ENCODE results near the gene JAM3.

JAM3 gene

DNA sequence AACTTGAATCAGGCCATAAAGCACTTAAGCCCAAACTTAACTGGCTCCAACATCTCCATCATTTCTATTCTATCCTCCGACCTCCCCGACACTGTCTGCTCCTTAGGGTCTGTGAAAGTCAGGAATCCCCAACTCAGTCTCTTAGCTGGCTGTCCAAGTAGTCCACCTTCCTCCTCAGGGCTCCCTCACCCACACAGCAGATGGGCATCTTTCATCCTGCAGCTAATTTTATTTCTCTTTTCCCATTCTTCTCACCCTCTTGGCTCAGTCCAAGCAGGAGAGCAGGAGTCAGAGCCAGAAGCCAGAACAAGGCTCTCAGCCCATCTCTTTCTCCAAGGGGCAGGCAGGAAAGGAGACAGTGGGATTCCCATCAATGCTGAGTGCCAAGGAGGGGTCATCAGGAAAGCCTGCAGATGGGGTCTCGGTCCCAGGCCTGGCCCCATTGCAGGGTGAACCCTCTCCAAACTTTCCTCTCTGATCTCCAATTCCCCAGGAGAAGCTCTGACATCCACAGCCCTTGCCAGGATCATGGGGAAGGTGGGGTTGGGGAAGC, 40.4 kb upstream of the JAM3 start:
- no peak overlapping the region for H3K4me3 ChIP-seq (ENCODE audit: low read length)
- no peaks in the 10 kb centered on the region for H4K20me1 ChIP-seq (ENCODE audit: control insufficient read depth, insufficient read depth, low read depth, low read length)

DNA sequence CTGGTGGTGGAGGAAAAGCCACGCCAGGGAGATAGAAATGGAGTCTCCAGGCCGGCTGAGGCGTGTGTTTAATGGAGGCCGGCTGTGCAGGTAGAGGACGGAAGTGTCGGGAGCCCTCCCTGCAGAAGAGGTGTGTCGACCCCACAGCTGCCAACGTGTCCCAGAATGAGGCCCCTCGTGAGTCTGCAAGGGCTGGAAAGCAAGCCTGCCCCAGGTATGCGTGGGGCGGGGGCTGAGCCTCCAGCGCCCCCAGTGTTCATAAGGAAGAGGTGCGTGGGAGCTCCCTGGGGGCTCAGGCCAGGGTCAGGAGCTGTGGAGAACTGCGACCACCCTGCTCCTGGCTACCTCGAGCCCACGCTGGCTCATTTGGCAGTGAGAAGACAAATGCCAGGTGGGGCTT, 38.0 kb upstream of the JAM3 start:
- Histone ChIP-seq H3K9me3 (ENCODE audit: control insufficient read depth, insufficient read depth, low read length) (no peaks in the 10 kb centered on the region), H3K79me2 (ENCODE audit: control insufficient read depth, low read length) (no peaks in the 10 kb centered on the region), H3K27ac (ENCODE audit: low read depth, low read length) (no peak overlapping the region), H3K36me3 (ENCODE audit: control insufficient read depth, low read length) (no peaks in the 10 kb centered on the region), H3K4me1 (ENCODE audit: control insufficient read depth, low read length) (no peaks in the 10 kb centered on the region), H3K27me3 (ENCODE audit: control insufficient read depth, low read length) (0 out of 2 replicates have a peak, but pooled peaks cover 2% of the 10 kb centered on the region), H3F3A (ENCODE audit: control insufficient read depth, insufficient read depth) (no peaks in the 10 kb centered on the region), H3K9me2 (replicated peaks; ENCODE audit: control insufficient read depth, low read length) (no peaks in the 10 kb centered on the region), H4K20me1 (ENCODE audit: control insufficient read depth, insufficient read depth, low read depth, low read length) (no peaks in the 10 kb centered on the region), H3K4me3 (ENCODE audit: low read length) (no peak overlapping the region), H3K4me2 (ENCODE audit: low read length) (no peak overlapping the region)
- TF ChIP-seq, protein P1, sequence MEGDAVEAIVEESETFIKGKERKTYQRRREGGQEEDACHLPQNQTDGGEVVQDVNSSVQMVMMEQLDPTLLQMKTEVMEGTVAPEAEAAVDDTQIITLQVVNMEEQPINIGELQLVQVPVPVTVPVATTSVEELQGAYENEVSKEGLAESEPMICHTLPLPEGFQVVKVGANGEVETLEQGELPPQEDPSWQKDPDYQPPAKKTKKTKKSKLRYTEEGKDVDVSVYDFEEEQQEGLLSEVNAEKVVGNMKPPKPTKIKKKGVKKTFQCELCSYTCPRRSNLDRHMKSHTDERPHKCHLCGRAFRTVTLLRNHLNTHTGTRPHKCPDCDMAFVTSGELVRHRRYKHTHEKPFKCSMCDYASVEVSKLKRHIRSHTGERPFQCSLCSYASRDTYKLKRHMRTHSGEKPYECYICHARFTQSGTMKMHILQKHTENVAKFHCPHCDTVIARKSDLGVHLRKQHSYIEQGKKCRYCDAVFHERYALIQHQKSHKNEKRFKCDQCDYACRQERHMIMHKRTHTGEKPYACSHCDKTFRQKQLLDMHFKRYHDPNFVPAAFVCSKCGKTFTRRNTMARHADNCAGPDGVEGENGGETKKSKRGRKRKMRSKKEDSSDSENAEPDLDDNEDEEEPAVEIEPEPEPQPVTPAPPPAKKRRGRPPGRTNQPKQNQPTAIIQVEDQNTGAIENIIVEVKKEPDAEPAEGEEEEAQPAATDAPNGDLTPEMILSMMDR (IDR thresholded peaks at IDR 0.05; ENCODE audit: low read depth, low read length, poor library complexity, severe bottlenecking) = peak; percentile 64
- TF ChIP-seq EZH2phosphoT487 (IDR thresholded peaks at IDR 0.05; ENCODE audit: borderline replicate concordance, low read length) = no peak

More for the DNA sequence above, 40.4 kb upstream of the JAM3 start:
- TF ChIP-seq, protein P1 (IDR thresholded peaks at IDR 0.05; ENCODE audit: low read depth, low read length, poor library complexity, severe bottlenecking) = no peak
- no peak for TF ChIP-seq EZH2phosphoT487 (IDR thresholded peaks at IDR 0.05; ENCODE audit: borderline replicate concordance, low read length)
- Histone ChIP-seq H3F3A (ENCODE audit: control insufficient read depth, insufficient read depth) (no peaks in the 10 kb centered on the region), H3K27ac (ENCODE audit: low read depth, low read length) (no peak overlapping the region), H3K9me2 (replicated peaks; ENCODE audit: control insufficient read depth, low read length) (no peaks in the 10 kb centered on the region), H3K27me3 (ENCODE audit: control insufficient read depth, low read length) (no peaks in the 10 kb centered on the region), H3K79me2 (ENCODE audit: control insufficient read depth, low read length) (no peaks in the 10 kb centered on the region), H3K4me1 (ENCODE audit: control insufficient read depth, low read length) (no peaks in the 10 kb centered on the region), H3K9me3 (ENCODE audit: control insufficient read depth, insufficient read depth, low read length) (no peaks in the 10 kb centered on the region), H3K36me3 (ENCODE audit: control insufficient read depth, low read length) (no peaks in the 10 kb centered on the region), H3K4me2 (ENCODE audit: low read length) (no peak overlapping the region)

DNA sequence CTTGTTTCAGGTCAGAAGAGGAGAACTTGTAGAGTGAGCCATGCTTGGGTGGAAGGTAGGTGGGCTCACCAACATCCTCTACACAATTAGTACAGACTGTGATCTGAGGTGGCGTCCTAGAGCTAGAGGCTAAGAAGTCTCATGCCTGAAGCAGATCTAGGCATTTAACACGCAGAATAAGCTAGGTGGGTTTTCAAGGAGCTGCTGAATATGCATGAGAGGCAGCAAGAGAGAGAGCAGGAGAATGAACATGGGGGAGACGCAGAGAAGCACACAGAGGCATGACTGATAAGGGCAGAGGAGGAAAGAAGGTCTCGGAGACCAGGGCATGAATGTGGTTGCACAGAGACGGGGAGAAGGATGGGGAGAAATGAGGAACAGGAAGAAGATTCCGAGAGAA, 36.8 kb upstream of the JAM3 start:
- TF ChIP-seq, protein P1 (IDR thresholded peaks at IDR 0.05; ENCODE audit: low read depth, low read length, poor library complexity, severe bottlenecking) = no peak
- TF ChIP-seq EZH2phosphoT487 (IDR thresholded peaks at IDR 0.05; ENCODE audit: borderline replicate concordance, low read length) = no peak

More for the DNA sequence above, 36.8 kb upstream of the JAM3 start:
- H3K79me2 ChIP-seq (ENCODE audit: control insufficient read depth, low read length) = no peaks in the 10 kb centered on the region
- H3K9me2 ChIP-seq (replicated peaks; ENCODE audit: control insufficient read depth, low read length) = no peaks in the 10 kb centered on the region
- no peaks in the 10 kb centered on the region for H3F3A ChIP-seq (ENCODE audit: control insufficient read depth, insufficient read depth)
- no peak overlapping the region for H3K27ac ChIP-seq (ENCODE audit: low read depth, low read length)
- 0 out of 2 replicates have a peak, but pooled peaks cover 2% of the 10 kb centered on the region for H3K27me3 ChIP-seq (ENCODE audit: control insufficient read depth, low read length)
- no peaks in the 10 kb centered on the region for H3K36me3 ChIP-seq (ENCODE audit: control insufficient read depth, low read length)
- no peak overlapping the region for H3K4me3 ChIP-seq (ENCODE audit: low read length)
- no peaks in the 10 kb centered on the region for H4K20me1 ChIP-seq (ENCODE audit: control insufficient read depth, insufficient read depth, low read depth, low read length)
- no peaks in the 10 kb centered on the region for H3K4me1 ChIP-seq (ENCODE audit: control insufficient read depth, low read length)
- no peak overlapping the region for H3K4me2 ChIP-seq (ENCODE audit: low read length)
- no peaks in the 10 kb centered on the region for H3K9me3 ChIP-seq (ENCODE audit: control insufficient read depth, insufficient read depth, low read length)

Measured in DOHH2 (cell line).